ENCODE results near the gene DNAH14.

GRCh38 chr1:225300381-225300780, 370.9 kb downstream of the DNAH14 start:
- TF ChIP-seq CTCF (IDR thresholded peaks at IDR 0.05): no peak
- TF ChIP-seq POLR2A (IDR thresholded peaks at IDR 0.05): no peak

Data from body of pancreas (tissue), 4 donors.